Muscle layer of colon (tissue), 2 donors: ENCODE data around the gene VPS8.
A peak's percentile ranks its signal among the peaks of the same experiment; 100 is the strongest.

Source experiments
- H3K27ac ChIP-seq: one replicate; pipeline ENCODE4 v1.7.0; 2013; ENCODE audit warnings: low read depth, mild to moderate bottlenecking, low read length, moderate library complexity
- H3K27me3 ChIP-seq, 2 donors: one replicate each; pipeline ENCODE4 v1.7.0; 2013; ENCODE audit warnings: low read length in 2 of 2, mild to moderate bottlenecking in 2 of 2; ENCODE audit not compliant: insufficient read depth in 2 of 2, control insufficient read depth in 1 of 2
- H3K36me3 ChIP-seq: one replicate; pipeline ENCODE4 v1.7.0; 2013; ENCODE audit warnings: mild to moderate bottlenecking, low read length; ENCODE audit not compliant: insufficient read depth
- H3K4me1 ChIP-seq: one replicate; pipeline ENCODE4 v1.7.0; 2013; ENCODE audit warnings: mild to moderate bottlenecking, low read length; ENCODE audit not compliant: insufficient read depth
- H3K4me3 ChIP-seq, 2 donors: one replicate each; pipeline ENCODE4 v1.7.0; 2013; ENCODE audit warnings: low read length in 2 of 2, low read depth in 1 of 2, mild to moderate bottlenecking in 1 of 2, moderate library complexity in 1 of 2
- H3K9ac ChIP-seq: one replicate; pipeline ENCODE4 v1.7.0; 2013; ENCODE audit warnings: low read length
- H3K9me3 ChIP-seq: one replicate; pipeline ENCODE4 v1.7.0; 2013; ENCODE audit warnings: mild to moderate bottlenecking, low read length
- donor health status: abdominal sarcoma.
- donor health status: Adenocarcinoma of cecum.

Gene VPS8

GRCh38 chr3:184811999-184812661, at the start of gene VPS8:
Gene VPS8 (plus strand): TSS chr3:184812166. CDS start chr3:184824633, 12,467 bp downstream.
- H3K4me1 ChIP-seq = peaks cover 10% of the 10 kb centered on the region
- peak within 1 kb of the TSS; percentile 63 to 94 for H3K4me3 ChIP-seq
- H3K27me3 ChIP-seq = no peaks in the 10 kb centered on the region
- H3K9ac ChIP-seq = peak within 1 kb of the TSS; percentile 59
- peak within 1 kb of the TSS; percentile 84 for H3K27ac ChIP-seq
- H3K9me3 ChIP-seq = no peaks in the 10 kb centered on the region
- H3K36me3 ChIP-seq = no peaks in the 10 kb centered on the region

- no peak overlapping the region for H3K27ac ChIP-seq
Observed at GRCh38 chr3:184764191-184764590, 47.8 kb upstream of the VPS8 start.

GRCh38 chr3:184765047-184765729, 46.8 kb upstream of the VPS8 start:
- H3K9ac ChIP-seq = no peak overlapping the region
- H3K9me3 ChIP-seq = no peaks in the 10 kb centered on the region
- H3K4me3 ChIP-seq = no peak overlapping the region
- H3K27ac ChIP-seq = no peak overlapping the region
- H3K4me1 ChIP-seq = peaks cover 6% of the 10 kb centered on the region
- H3K27me3 ChIP-seq = no peaks in the 10 kb centered on the region
- H3K36me3 ChIP-seq = no peaks in the 10 kb centered on the region

More at GRCh38 chr3:184764191-184764590, 47.8 kb upstream of the VPS8 start:
- Histone ChIP-seq H3K27me3 (no peaks in the 10 kb centered on the region), H3K4me1 (peaks cover 6% of the 10 kb centered on the region), H3K9ac (no peak overlapping the region), H3K36me3 (no peaks in the 10 kb centered on the region), H3K4me3 (no peak overlapping the region), H3K9me3 (no peaks in the 10 kb centered on the region)

- Histone ChIP-seq H3K27ac (no peak overlapping the region), H3K9me3 (no peaks in the 10 kb centered on the region), H3K4me1 (peaks cover 6% of the 10 kb centered on the region), H3K36me3 (no peaks in the 10 kb centered on the region), H3K27me3 (no peaks in the 10 kb centered on the region), H3K4me3 (no peak overlapping the region), H3K9ac (no peak overlapping the region)
Observed at GRCh38 chr3:184765730-184766074, 46.3 kb upstream of the VPS8 start.

GRCh38 chr3:184766555-184767261, 45.3 kb upstream of the VPS8 start:
- Histone ChIP-seq H3K27ac (no peak overlapping the region), H3K4me3 (no peak overlapping the region), H3K36me3 (no peaks in the 10 kb centered on the region), H3K4me1 (peaks cover 1% of the 10 kb centered on the region), H3K27me3 (no peaks in the 10 kb centered on the region), H3K9ac (no peak overlapping the region), H3K9me3 (no peaks in the 10 kb centered on the region)

GRCh38 chr3:184767377-184767776, 44.6 kb upstream of the VPS8 start:
- Histone ChIP-seq H3K4me3 (no peak overlapping the region), H3K4me1 (no peaks in the 10 kb centered on the region), H3K9ac (no peak overlapping the region), H3K9me3 (no peaks in the 10 kb centered on the region), H3K27ac (no peak overlapping the region), H3K27me3 (no peaks in the 10 kb centered on the region), H3K36me3 (no peaks in the 10 kb centered on the region)

GRCh38 chr3:184769382-184770170, 42.4 kb upstream of the VPS8 start:
- Histone ChIP-seq H3K9me3 (no peaks in the 10 kb centered on the region), H3K27ac (no peak overlapping the region), H3K27me3 (no peaks in the 10 kb centered on the region), H3K4me3 (no peak overlapping the region), H3K36me3 (no peaks in the 10 kb centered on the region), H3K9ac (no peak overlapping the region), H3K4me1 (no peaks in the 10 kb centered on the region)

- H3K9ac ChIP-seq = no peak overlapping the region
- H3K27ac ChIP-seq = no peak overlapping the region
- H3K36me3 ChIP-seq = no peaks in the 10 kb centered on the region
- H3K9me3 ChIP-seq = no peaks in the 10 kb centered on the region
- no peaks in the 10 kb centered on the region for H3K4me1 ChIP-seq
- no peaks in the 10 kb centered on the region for H3K27me3 ChIP-seq
- H3K4me3 ChIP-seq = no peak overlapping the region
Observed at GRCh38 chr3:184770541-184770940, 41.4 kb upstream of the VPS8 start.

GRCh38 chr3:184771301-184772127, 40.5 kb upstream of the VPS8 start:
- H3K9me3 ChIP-seq = no peaks in the 10 kb centered on the region
- no peak overlapping the region for H3K27ac ChIP-seq
- no peaks in the 10 kb centered on the region for H3K4me1 ChIP-seq
- H3K9ac ChIP-seq = no peak overlapping the region
- H3K36me3 ChIP-seq = no peaks in the 10 kb centered on the region
- no peak overlapping the region for H3K4me3 ChIP-seq
- H3K27me3 ChIP-seq = no peaks in the 10 kb centered on the region

GRCh38 chr3:184772667-184773272, 39.2 kb upstream of the VPS8 start:
- Histone ChIP-seq H3K9ac (no peak overlapping the region), H3K4me1 (peaks cover 4% of the 10 kb centered on the region), H3K9me3 (no peaks in the 10 kb centered on the region), H3K36me3 (no peaks in the 10 kb centered on the region), H3K4me3 (no peak overlapping the region), H3K27me3 (no peaks in the 10 kb centered on the region), H3K27ac (no peak overlapping the region)
